GM21619 (cell line): ENCODE measurements around the gene RABL6.
"Not testable (repeated sequence)": the region's sequence is repeated elsewhere in the genome, so short reads cannot be mapped to it uniquely, and the experiment has no call there.

Experiments
- ATAC-seq: cut with Tn5 transposase; IDR thresholded peaks from one replicate; pipeline ENCODE4 v1.9.1; 2021; ENCODE audit not compliant: unreplicated experiment

Gene RABL6

GRCh38 chr9:136875155-136875554 is 67.4 kb downstream of the RABL6 start:
- no peak for ATAC-seq

DNA sequence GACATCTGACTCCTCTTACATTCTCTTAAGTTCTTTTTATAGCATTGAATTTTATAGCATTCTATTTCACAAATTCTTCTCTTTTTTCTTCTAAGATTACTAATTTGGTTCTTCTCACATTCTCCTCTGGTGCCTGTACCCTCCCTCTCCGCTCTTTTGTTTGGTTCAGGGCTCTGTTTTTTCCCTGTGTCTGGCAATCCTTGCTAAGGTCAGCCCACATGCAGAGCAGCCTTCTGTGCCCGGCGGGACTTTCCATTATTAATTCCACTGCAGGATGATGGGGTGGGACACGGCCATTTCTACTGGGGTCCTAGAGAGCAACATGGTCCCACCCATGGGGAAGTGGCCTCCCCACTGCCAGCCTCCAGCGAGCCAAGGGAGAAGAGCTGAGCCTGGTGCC is 68.7 kb downstream of the RABL6 start:
- no peak for ATAC-seq

DNA sequence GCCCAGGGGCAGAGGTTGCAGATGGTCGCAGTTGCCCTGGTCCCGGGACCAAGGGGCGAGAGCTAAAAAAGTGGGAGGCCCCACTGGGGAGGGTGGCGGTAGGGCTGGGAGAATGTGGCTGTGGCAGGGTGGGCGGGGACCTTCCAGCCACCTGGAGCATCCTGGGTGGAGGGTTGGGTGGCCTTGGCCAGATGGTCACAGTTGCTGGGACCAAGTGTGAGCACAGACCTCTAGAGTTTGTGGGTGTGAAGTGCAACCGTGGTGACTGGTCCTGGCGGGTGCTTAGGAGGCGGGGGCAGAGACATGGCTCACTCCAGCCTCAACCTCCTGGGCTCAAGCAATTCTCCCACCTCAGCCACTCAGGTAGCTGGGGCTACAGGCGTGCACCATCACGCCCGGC is 72.9 kb downstream of the RABL6 start:
- no peak for ATAC-seq

- ATAC-seq = peak; percentile 33
Measured at GRCh38 chr9:136881691-136882108, 74.0 kb downstream of the RABL6 start.

- peak; percentile 32 for ATAC-seq
Measured at GRCh38 chr9:136882109-136882946, 74.6 kb downstream of the RABL6 start.

DNA sequence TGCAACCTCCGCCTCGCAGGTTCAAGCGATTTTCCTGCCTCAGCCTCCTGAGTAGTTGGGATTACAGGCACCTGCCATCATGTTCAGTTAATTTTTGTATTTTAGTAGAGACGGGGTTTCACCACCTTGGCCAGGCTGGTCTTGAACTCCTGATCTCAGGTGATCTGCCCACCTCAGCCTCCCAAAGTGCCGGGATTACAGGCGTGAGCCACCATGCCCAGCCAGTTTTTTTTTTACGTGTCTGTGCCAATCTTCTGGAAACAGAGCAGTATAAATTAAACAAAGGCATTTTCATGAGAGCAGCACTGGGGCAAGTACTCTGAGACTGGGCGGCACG is 75.2 kb downstream of the RABL6 start:
- ATAC-seq = not testable (repeated sequence)

GRCh38 chr9:136883670-136884069 is 75.9 kb downstream of the RABL6 start:
- ATAC-seq = not testable (repeated sequence)

- ATAC-seq = peak; percentile 75
Measured at GRCh38 chr9:136885950-136886578, 78.3 kb downstream of the RABL6 start, which contains the start of gene TRAF2. TRAF2 (plus strand) TSS chr9:136886516; CDS start chr9:136898741, 12,225 bp downstream.

DNA sequence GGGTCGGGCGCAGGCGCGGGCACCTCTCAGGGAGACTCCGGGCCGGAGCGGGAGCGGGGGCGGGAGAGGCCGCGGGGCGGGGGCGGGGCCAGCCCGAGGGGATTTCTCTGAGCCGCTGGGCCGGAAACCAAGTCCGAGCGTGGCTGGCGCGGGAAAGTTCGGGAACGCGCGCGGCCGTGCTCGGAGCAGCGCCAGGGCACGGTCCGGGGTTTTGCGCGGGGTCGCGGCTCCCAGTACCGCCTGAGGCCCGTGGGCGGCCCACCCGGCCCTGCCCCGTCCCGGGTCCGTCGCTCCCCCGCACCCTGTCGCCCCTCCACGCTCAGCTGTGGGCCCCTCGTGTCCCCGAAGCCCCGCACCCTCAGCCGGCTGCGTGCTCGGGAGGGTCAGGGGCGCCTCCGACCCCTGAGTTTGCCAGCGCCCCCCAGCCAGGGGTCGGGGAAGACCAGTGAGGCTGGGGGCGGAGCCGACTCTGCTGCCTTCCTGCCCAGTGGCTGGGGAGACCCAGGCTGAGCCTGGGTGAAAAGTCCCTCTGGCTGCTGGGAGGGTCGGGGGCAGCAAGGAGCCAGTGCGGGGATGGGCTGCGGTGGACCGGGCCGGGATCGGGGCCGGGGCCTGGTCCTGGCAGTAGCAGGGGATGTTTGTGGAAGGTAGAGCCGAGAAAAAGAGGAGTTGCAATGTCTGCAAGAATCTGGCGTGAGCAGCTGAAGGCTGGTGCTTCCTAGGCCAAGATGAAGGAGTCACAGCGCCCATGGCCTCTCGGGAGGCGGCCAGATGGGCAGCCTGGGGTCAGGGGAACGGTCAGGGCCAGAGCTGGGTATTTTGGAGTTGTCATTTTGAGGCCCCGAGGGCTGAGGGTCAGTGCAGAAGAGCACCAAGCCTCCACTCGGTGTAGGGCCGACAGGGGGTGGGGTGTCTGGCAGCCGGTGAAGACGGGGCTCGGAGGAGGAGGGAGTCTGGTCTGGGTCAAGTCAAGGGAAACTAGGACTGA is 79.2 kb downstream of the RABL6 start:
- ATAC-seq = peak; percentile 20

GRCh38 chr9:136888454-136888853 is 80.7 kb downstream of the RABL6 start:
- ATAC-seq = no peak

DNA sequence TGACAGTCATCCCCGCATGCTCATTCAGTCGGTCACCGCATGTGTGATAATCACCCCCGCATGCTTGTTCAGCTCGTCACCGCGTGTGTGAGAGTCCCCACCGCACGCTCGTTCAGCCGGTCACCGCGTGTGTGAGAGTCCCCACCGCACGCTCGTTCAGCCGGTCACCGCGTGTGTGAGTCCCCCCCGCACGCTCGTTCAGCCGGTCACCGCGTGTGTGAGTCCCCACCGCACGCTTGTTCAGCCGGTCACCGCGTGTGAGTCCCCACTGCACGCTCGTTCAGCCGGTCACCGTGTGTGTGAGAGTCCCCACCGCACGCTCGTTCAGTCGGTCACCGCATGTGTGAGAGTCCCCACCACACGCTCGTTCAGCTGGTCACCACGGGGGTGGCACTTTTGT is 82.1 kb downstream of the RABL6 start:
- ATAC-seq = no peak

DNA sequence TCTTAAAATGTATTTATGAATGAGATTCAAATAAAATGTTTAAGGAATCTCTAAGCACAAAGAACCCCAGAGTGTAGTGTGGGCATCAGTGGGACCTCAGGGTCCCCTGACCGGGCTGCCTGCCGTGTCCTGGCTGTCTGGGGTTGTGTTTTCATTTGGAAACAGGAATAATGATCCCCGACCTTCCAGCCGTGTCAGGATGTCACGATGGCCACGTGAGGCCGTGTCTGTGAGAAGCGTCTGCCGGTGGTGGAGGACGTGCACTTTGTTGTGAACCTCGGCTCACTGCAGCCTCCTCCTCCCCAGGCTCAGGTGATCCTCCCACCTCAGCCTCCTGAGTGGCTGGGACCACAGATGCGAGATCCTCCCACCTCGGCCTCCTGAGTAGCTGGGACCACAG is 82.9 kb downstream of the RABL6 start:
- ATAC-seq = no peak
